Stimulated activated CD4-positive, alpha-beta T cell treated with anti-CD3 and anti-CD28 coated beads, Interleukin-4, amount 100 ng/mL, for 24 hours (primary cell): ENCODE results near the gene WDSUB1.

ENCODE experiments used
- DNase-seq: peaks from one replicate; pipeline ENCODE4 v3.0.0-alpha.2; 2020

WDSUB1 gene

GRCh38 chr2:159192371-159192918, 94.1 kb downstream of the WDSUB1 start:
- DNase-seq: no peak

- no peak for DNase-seq
These were observed 98.1 kb downstream of the WDSUB1 start for GRCh38 chr2:159188449-159188848.

GRCh38 chr2:159187106-159187505, 99.4 kb downstream of the WDSUB1 start:
- no peak for DNase-seq

- DNase-seq: no peak
These were observed 100.0 kb downstream of the WDSUB1 start for GRCh38 chr2:159186462-159186861.
